IPS DF 6.9 (cell line): Measurements from ENCODE around the gene SENP1.

Source experiments
- DNase-seq: peaks from one replicate; pipeline ENCODE4 v3.0.0-alpha.2; 2013; ENCODE audit warnings: low read depth, low spot score
- H3K27ac ChIP-seq: one replicate; pipeline ENCODE4 v1.5.1; 2013; ENCODE audit warnings: low read length, control low read depth
- H3K27me3 ChIP-seq: 2 replicates; pipeline ENCODE4 v1.6.1; 2013; ENCODE audit warnings: mild to moderate bottlenecking, low read length; ENCODE audit not compliant: control insufficient read depth, insufficient read depth
- H3K36me3 ChIP-seq: 2 replicates; pipeline ENCODE4 v1.6.1; 2013; ENCODE audit warnings: low read length; ENCODE audit not compliant: control insufficient read depth, insufficient read depth
- H3K4me1 ChIP-seq: 2 replicates; pipeline ENCODE4 v1.6.1; 2013; ENCODE audit warnings: low read length; ENCODE audit not compliant: control insufficient read depth, insufficient read depth
- H3K4me3 ChIP-seq: 2 replicates; pipeline ENCODE4 v1.5.1; 2013; ENCODE audit warnings: mild to moderate bottlenecking, low read length
- H3K9me3 ChIP-seq: 2 replicates; pipeline ENCODE4 v1.6.1; 2013; ENCODE audit warnings: low read length, inconsistent platforms; ENCODE audit not compliant: control insufficient read depth, insufficient read depth
- WGBS: extraction: QIAGEN DNeasy Blood & Tissue Kit; methylation state at CpG from one replicate; pipeline ENCODE4 v1.1.7; 2013; ENCODE audit warnings: mixed read lengths, missing lambda C conversion rate; ENCODE audit not compliant: insufficient read length, insufficient coverage; 5-methylcytosine and 5-hydroxymethylcytosine counted together

The SENP1 gene

GRCh38 chr12:48080821-48081220, 25.1 kb downstream of the SENP1 start:
- peaks cover 8% of the 10 kb centered on the region; the same call in 1 of the 2 replicates for H3K36me3 ChIP-seq
- no CpG with 5 or more reads among the region's 3 CpGs for WGBS
- no peaks in the 10 kb centered on the region for H3K27me3 ChIP-seq
- DNase-seq = no peak
- H3K27ac ChIP-seq = no peak overlapping the region
- no peak overlapping the region for H3K4me3 ChIP-seq
- no peaks in the 10 kb centered on the region for H3K9me3 ChIP-seq
- H3K4me1 ChIP-seq = no peaks in the 10 kb centered on the region

- no peak overlapping the region for H3K4me3 ChIP-seq
- no peaks in the 10 kb centered on the region for H3K9me3 ChIP-seq
- no peak for DNase-seq
- peaks cover 8% of the 10 kb centered on the region; the same call in 1 of the 2 replicates for H3K36me3 ChIP-seq
- WGBS = no CpG with 5 or more reads among the region's 5 CpGs
- no peaks in the 10 kb centered on the region for H3K4me1 ChIP-seq
- H3K27ac ChIP-seq = no peak overlapping the region
- no peaks in the 10 kb centered on the region for H3K27me3 ChIP-seq
Observed at GRCh38 chr12:48080285-48080684, 25.6 kb downstream of the SENP1 start.

GRCh38 chr12:48078901-48079300, 27.0 kb downstream of the SENP1 start:
- no CpG with 5 or more reads among the region's 5 CpGs for WGBS
- no peak overlapping the region for H3K4me3 ChIP-seq
- DNase-seq = no peak
- no peaks in the 10 kb centered on the region for H3K27me3 ChIP-seq
- H3K27ac ChIP-seq = no peak overlapping the region
- H3K4me1 ChIP-seq = no peaks in the 10 kb centered on the region
- peaks cover 4% of the 10 kb centered on the region; the same call in 1 of the 2 replicates for H3K36me3 ChIP-seq
- no peaks in the 10 kb centered on the region for H3K9me3 ChIP-seq

- no peaks in the 10 kb centered on the region for H3K27me3 ChIP-seq
- DNase-seq = no peak
- H3K27ac ChIP-seq = no peak overlapping the region
- H3K9me3 ChIP-seq = no peaks in the 10 kb centered on the region
- H3K4me1 ChIP-seq = no peaks in the 10 kb centered on the region
- no peaks in the 10 kb centered on the region for H3K36me3 ChIP-seq
- H3K4me3 ChIP-seq = no peak overlapping the region
- WGBS = no CpG with 5 or more reads among the region's 2 CpGs
Observed at GRCh38 chr12:48077111-48077510, 28.8 kb downstream of the SENP1 start.

GRCh38 chr12:48075832-48076231, 30.0 kb downstream of the SENP1 start:
- no peak for DNase-seq
- Histone ChIP-seq H3K27ac (no peak overlapping the region), H3K36me3 (peaks cover under 1% of the 10 kb centered on the region; the same call in 1 of the 2 replicates), H3K9me3 (no peaks in the 10 kb centered on the region), H3K4me3 (no peak overlapping the region), H3K27me3 (no peaks in the 10 kb centered on the region), H3K4me1 (no peaks in the 10 kb centered on the region)
- WGBS = no CpG with 5 or more reads among the region's 1 CpG

GRCh38 chr12:48074266-48074665, 31.6 kb downstream of the SENP1 start:
- Histone ChIP-seq H3K36me3 (peaks cover 5% of the 10 kb centered on the region; the same call in 1 of the 2 replicates), H3K4me1 (no peaks in the 10 kb centered on the region), H3K27me3 (no peaks in the 10 kb centered on the region), H3K9me3 (no peaks in the 10 kb centered on the region), H3K4me3 (no peak overlapping the region), H3K27ac (no peak overlapping the region)
- DNase-seq = no peak
- WGBS = no CpG with 5 or more reads among the region's 1 CpG

GRCh38 chr12:48072266-48072665, 33.6 kb downstream of the SENP1 start:
- Histone ChIP-seq H3K9me3 (no peaks in the 10 kb centered on the region), H3K4me1 (no peaks in the 10 kb centered on the region), H3K27me3 (no peaks in the 10 kb centered on the region), H3K36me3 (peaks cover 5% of the 10 kb centered on the region; the same call in 1 of the 2 replicates), H3K27ac (no peak overlapping the region), H3K4me3 (no peak overlapping the region)
- no CpG with 5 or more reads among the region's 3 CpGs for WGBS
- no peak for DNase-seq

- Histone ChIP-seq H3K9me3 (no peaks in the 10 kb centered on the region), H3K27ac (no peak overlapping the region), H3K4me3 (no peak overlapping the region), H3K27me3 (no peaks in the 10 kb centered on the region), H3K36me3 (peaks cover 5% of the 10 kb centered on the region; the same call in 1 of the 2 replicates), H3K4me1 (no peaks in the 10 kb centered on the region)
- no peak for DNase-seq
- WGBS = no CpG with 5 or more reads among the region's 2 CpGs
Observed at GRCh38 chr12:48071808-48072207, 34.1 kb downstream of the SENP1 start.

- H3K36me3 ChIP-seq = peaks cover 5% of the 10 kb centered on the region; the same call in 1 of the 2 replicates
- no CpG with 5 or more reads among the region's 4 CpGs for WGBS
- DNase-seq = no peak
- no peak overlapping the region for H3K4me3 ChIP-seq
- no peaks in the 10 kb centered on the region for H3K9me3 ChIP-seq
- H3K27me3 ChIP-seq = no peaks in the 10 kb centered on the region
- no peaks in the 10 kb centered on the region for H3K4me1 ChIP-seq
- no peak overlapping the region for H3K27ac ChIP-seq
Observed at GRCh38 chr12:48070731-48071130, 35.1 kb downstream of the SENP1 start.

- no peaks in the 10 kb centered on the region for H3K27me3 ChIP-seq
- WGBS = no CpG with 5 or more reads among the region's 1 CpG
- H3K36me3 ChIP-seq = peaks cover 5% of the 10 kb centered on the region; the same call in 1 of the 2 replicates
Observed at GRCh38 chr12:48070033-48070432, 35.8 kb downstream of the SENP1 start.

GRCh38 chr12:48069241-48069640, 36.6 kb downstream of the SENP1 start:
- Histone ChIP-seq H3K9me3 (no peaks in the 10 kb centered on the region), H3K4me1 (no peaks in the 10 kb centered on the region), H3K4me3 (no peak overlapping the region), H3K27me3 (no peaks in the 10 kb centered on the region), H3K36me3 (peaks cover 5% of the 10 kb centered on the region; the same call in 1 of the 2 replicates), H3K27ac (no peak overlapping the region)
- DNase-seq = no peak
- no CpG with 5 or more reads among the region's 1 CpG for WGBS

More at GRCh38 chr12:48070033-48070432, 35.8 kb downstream of the SENP1 start:
- DNase-seq = no peak
- no peak overlapping the region for H3K4me3 ChIP-seq
- no peak overlapping the region for H3K27ac ChIP-seq
- H3K4me1 ChIP-seq = no peaks in the 10 kb centered on the region
- no peaks in the 10 kb centered on the region for H3K9me3 ChIP-seq
